Epithelial cell of proximal tubule (primary cell): ENCODE data around the gene PDE4C. TPM values are rescaled to one million over a fixed set of nuclear protein-coding genes. Genes with fewer than 3 reads are reported as not detected.

Experiments
- DNase-seq: peaks from one replicate; pipeline ENCODE4 v3.0.0-alpha.2; 2011; ENCODE audit warnings: low read depth
- H3K4me3 ChIP-seq: 2 replicates; pipeline ENCODE4 v1.5.1; 2011; ENCODE audit warnings: low read depth, mild to moderate bottlenecking, low read length
- CTCF ChIP-seq: conservative IDR thresholded peaks from 2 replicates; pipeline ENCODE4 v1.5.1; 2012; ENCODE audit warnings: low read depth, mild to moderate bottlenecking, low read length
- total RNA-seq: library from RNA; depleted of rRNA; stranded (reverse); fragments of >200 nt; gene quantifications from 2 replicates; pipeline ENCODE4 v1.2.3, GENCODE V29; 2015

Gene PDE4C
- total RNA-seq, 1 donor from 2014 or later: 0.63 TPM

GRCh38 chr19:18269070-18269723 is 43.0 kb upstream of the PDE4C start:
- no peak for TF ChIP-seq CTCF
- no peak overlapping the region for H3K4me3 ChIP-seq
- DNase-seq: no peak

GRCh38 chr19:18266771-18267686 is 40.8 kb upstream of the PDE4C start:
- no peak overlapping the region for H3K4me3 ChIP-seq
- DNase-seq: no peak
- no peak for TF ChIP-seq CTCF

GRCh38 chr19:18265582-18265981 is 39.3 kb upstream of the PDE4C start:
- TF ChIP-seq CTCF: no peak
- H3K4me3 ChIP-seq: no peak overlapping the region
- no peak for DNase-seq

- no peak for TF ChIP-seq CTCF
- no peak for DNase-seq
- no peak overlapping the region for H3K4me3 ChIP-seq
Observed at GRCh38 chr19:18264971-18265540, 38.8 kb upstream of the PDE4C start.

GRCh38 chr19:18264137-18264854 is 38.1 kb upstream of the PDE4C start:
- DNase-seq: no peak
- no peak overlapping the region for H3K4me3 ChIP-seq
- TF ChIP-seq CTCF: no peak

- DNase-seq: no peak
- no peak overlapping the region for H3K4me3 ChIP-seq
- TF ChIP-seq CTCF: no peak
Observed at GRCh38 chr19:18263324-18264136, 37.3 kb upstream of the PDE4C start.
